ENCODE data around the gene EGFL6.

DNA sequence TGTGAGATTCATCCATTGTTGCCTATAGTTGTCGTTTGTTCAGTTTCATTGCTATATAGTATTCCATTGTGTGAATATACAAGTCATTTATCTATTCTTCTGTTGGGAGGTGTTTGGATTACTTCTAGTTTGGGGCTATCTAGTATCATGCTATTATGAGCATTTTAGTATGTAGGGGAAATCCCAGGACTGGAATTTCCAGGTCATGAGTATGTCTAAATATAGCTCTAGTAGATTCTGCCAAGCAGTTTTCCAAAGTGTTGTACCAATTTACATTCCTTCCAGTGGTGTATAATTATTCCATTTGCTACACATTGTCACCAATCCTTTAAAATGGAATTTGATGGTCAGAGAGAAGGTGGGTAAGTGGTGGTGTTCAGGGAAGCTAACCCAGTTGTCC, 30.1 kb downstream of the EGFL6 start:
- TF ChIP-seq EP300 (IDR thresholded peaks at IDR 0.05) (no peak), CTCF (IDR thresholded peaks at IDR 0.05) (no peak)
